Fibroblast of mammary gland (primary cell): Measurements from ENCODE around the gene MRPL38.
A peak's percentile ranks its signal among the peaks of the same experiment; 100 is the strongest.
"Not testable (repeated sequence)": the region's sequence is repeated elsewhere in the genome, so short reads cannot be mapped to it uniquely, and the experiment has no call there.

ENCODE experiments used
- DNase-seq: peaks from one replicate; pipeline ENCODE4 v3.0.0-alpha.2; 2010; ENCODE audit warnings: low read depth
- H3K4me3 ChIP-seq: 2 replicates; pipeline ENCODE4 v1.5.1; 2011; ENCODE audit warnings: low read depth, mild to moderate bottlenecking, low read length, moderate library complexity; ENCODE audit not compliant: control insufficient read depth
- CTCF ChIP-seq: conservative IDR thresholded peaks from 2 replicates; pipeline ENCODE4 v1.5.1; 2011; ENCODE audit warnings: low read depth, low read length, inconsistent platforms; ENCODE audit not compliant: control insufficient read depth, insufficient read depth

The MRPL38 gene

GRCh38 chr17:75892556-75893224 is 12.0 kb downstream of the MRPL38 start:
- H3K4me3 ChIP-seq, result no peak overlapping the region
- no peak for TF ChIP-seq CTCF
- no peak for DNase-seq

DNA sequence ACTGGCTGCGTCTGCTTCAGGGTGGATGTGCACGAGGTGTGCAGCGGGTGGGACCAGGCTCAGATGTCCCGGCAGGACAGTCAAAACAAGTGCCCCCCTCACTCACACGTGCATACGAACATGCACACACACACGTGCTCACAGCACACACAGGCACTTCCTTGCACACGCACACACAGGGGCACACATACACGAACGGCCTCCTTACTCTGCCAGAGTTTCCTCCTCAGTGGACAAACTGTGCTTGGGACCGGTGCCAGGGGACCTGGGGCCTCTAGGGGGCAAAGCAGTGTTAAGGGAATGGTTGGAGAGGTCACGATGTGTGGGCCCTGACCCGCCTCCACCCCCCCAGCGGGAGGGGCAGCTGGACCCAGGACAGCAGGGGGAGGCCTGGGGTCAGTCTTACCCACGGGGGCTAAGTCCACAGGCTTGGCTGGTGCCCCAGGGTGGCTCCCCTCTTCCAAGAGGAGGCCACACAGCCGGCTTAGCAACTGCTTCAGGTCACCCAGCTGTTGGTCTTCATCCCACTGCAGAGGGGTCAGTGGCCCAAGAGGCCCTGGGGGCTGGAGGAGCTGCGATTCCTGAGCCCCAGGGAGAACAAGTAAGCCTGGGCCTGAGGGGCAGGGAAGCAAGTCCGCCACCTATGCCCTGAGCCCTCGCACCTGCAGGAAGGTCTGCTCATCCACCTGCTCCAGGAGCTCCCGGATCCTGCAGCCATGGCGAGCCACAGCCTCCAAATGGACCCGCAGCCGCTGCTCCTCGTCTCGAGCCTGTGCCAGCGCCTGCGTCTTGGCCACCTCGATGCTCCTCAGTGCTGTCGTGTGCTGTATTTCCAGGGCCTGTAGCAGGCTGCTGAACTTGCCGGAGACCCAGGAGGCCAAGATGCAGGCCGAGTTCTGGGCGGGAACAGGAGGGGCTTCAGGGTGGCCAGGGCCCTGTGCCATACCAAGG is 12.8 kb downstream of the MRPL38 start:
- TF ChIP-seq CTCF, result no peak
- no peak overlapping the region for H3K4me3 ChIP-seq
- DNase-seq, result no peak

- DNase-seq, result no peak
- H3K4me3 ChIP-seq, result no peak overlapping the region
- no peak for TF ChIP-seq CTCF
These were observed 13.6 kb downstream of the MRPL38 start for GRCh38 chr17:75891022-75891604.

- no peak for DNase-seq
- no peak overlapping the region for H3K4me3 ChIP-seq
- TF ChIP-seq CTCF, result no peak
These were observed 15.2 kb downstream of the MRPL38 start for GRCh38 chr17:75889454-75889853.

- H3K4me3 ChIP-seq, result no peak overlapping the region
- DNase-seq, result no peak
- no peak for TF ChIP-seq CTCF
These were observed 16.2 kb downstream of the MRPL38 start for GRCh38 chr17:75888484-75888883.

- not testable (repeated sequence) for H3K4me3 ChIP-seq
- peak; percentile 19 for DNase-seq
These were observed 18.8 kb downstream of the MRPL38 start for GRCh38 chr17:75885860-75886259.

DNA sequence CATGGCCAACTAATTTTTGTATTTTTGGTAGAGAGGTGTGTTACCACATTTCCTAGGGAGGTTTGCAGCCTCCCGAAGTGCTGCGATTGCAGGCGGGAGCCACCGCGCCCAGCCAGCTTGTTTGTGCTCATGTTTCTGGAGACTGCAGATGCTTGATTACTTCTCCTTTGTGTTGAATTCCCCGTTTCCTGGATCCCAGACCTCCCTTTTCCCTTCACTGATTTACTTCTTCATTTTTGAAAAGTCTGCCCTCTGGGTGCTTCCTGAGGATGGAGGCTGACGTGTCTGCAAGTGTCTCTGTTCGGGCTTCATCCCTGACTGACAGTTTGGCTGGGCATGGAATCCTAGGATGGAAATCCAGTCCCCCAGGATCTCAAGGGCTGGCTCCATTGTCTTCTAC is 19.3 kb downstream of the MRPL38 start:
- DNase-seq, result no peak
- TF ChIP-seq CTCF, result no peak
- no peak overlapping the region for H3K4me3 ChIP-seq
